ENCODE data around the gene SERPINB10. TPM values are rescaled to one million over a fixed set of nuclear protein-coding genes. Genes with fewer than 3 reads are reported as not detected.

SERPINB10 gene
- total and polyA plus RNA-seq, 9 of the 15 experiments (the other 6 are each of a cell fraction or from before 2014, with no cell fraction given), result not detected

- Histone ChIP-seq H3K27ac (ENCODE audit: extremely low read depth, low read depth, low read length) (no peak overlapping the region), H4K20me1 (replicated peaks; ENCODE audit: control insufficient read depth, insufficient read depth, low read length) (no peaks in the 10 kb centered on the region), H3K9me1 (ENCODE audit: control insufficient read depth, insufficient read depth, low read length) (no peaks in the 10 kb centered on the region), H3K4me2 (ENCODE audit: insufficient read depth, low read length) (no peak overlapping the region), H3K9ac (ENCODE audit: insufficient read depth in 1 of 2, low read depth in 2 of 2, low read length in 2 of 2) (no peak overlapping the region), H3K4me1 (replicated peaks in 1 of 2; ENCODE audit: control insufficient read depth in 2 of 2, insufficient read depth in 2 of 2, low read length in 2 of 2) (no peaks in the 10 kb centered on the region), H3K27me3 (ENCODE audit: control insufficient read depth in 2 of 2, insufficient read depth in 2 of 2, low read length in 2 of 2) (no peaks in the 10 kb centered on the region), H3K9me3 (replicated peaks; ENCODE audit: control insufficient read depth, insufficient read depth, low read depth, low read length) (no peaks in the 10 kb centered on the region), H3K79me2 (ENCODE audit: control insufficient read depth, insufficient read depth, low read length) (no peaks in the 10 kb centered on the region), H3K4me3 (no peak overlapping the region), H3K36me3 (ENCODE audit: control insufficient read depth, insufficient read depth, low read length) (no peaks in the 10 kb centered on the region), H2AFZ (ENCODE audit: low read depth, low read length) (no peak overlapping the region)
- in situ Hi-C loops (cut with MboI), result no loop called here
- ChIA-PET CTCF (ENCODE audit: low intra/inter-chr PET ratio) (no interaction called here), POLR2A (no interaction called here)
- ATAC-seq (no peak), DNase-seq (ENCODE audit: extremely low read depth in 1 of 4, low spot score in 3 of 4) (no peak), FAIRE-seq (no peak)
- intact Hi-C loops (cut with micrococcal nuclease), result no loop called here
- TF ChIP-seq CCNT2 (IDR thresholded peaks at IDR 0.05; ENCODE audit: borderline replicate concordance, extremely low read depth, insufficient read length, low read depth, low read length) (no peak), GABPA (tag; conservative IDR thresholded peaks at IDR 0.05; ENCODE audit: low read depth) (peak; percentile 78)
- BruUV-seq (replicated peaks), result no TSS peak
- 1% methylated on average over 9 of the region's 9 CpGs for WGBS (ENCODE audit: insufficient coverage, low coverage, missing lambda C conversion rate)
Measured at GRCh38 chr18:63869374-63869773, 38.4 kb upstream of the SERPINB10 start.

- Histone ChIP-seq H3K4me1 (replicated peaks in 1 of 2; ENCODE audit: control insufficient read depth in 2 of 2, insufficient read depth in 2 of 2, low read length in 2 of 2) (no peaks in the 10 kb centered on the region), H3K4me2 (ENCODE audit: insufficient read depth, low read length) (no peak overlapping the region), H3K79me2 (ENCODE audit: control insufficient read depth, insufficient read depth, low read length) (no peaks in the 10 kb centered on the region), H3K27ac (ENCODE audit: extremely low read depth, low read depth, low read length) (no peak overlapping the region), H3K9ac (ENCODE audit: insufficient read depth in 1 of 2, low read depth in 2 of 2, low read length in 2 of 2) (no peak overlapping the region), H2AFZ (ENCODE audit: low read depth, low read length) (no peak overlapping the region), H3K9me1 (ENCODE audit: control insufficient read depth, insufficient read depth, low read length) (no peaks in the 10 kb centered on the region), H3K27me3 (ENCODE audit: control insufficient read depth in 2 of 2, insufficient read depth in 2 of 2, low read length in 2 of 2) (no peaks in the 10 kb centered on the region), H3K36me3 (ENCODE audit: control insufficient read depth, insufficient read depth, low read length) (no peaks in the 10 kb centered on the region), H4K20me1 (replicated peaks; ENCODE audit: control insufficient read depth, insufficient read depth, low read length) (no peaks in the 10 kb centered on the region), H3K9me3 (replicated peaks; ENCODE audit: control insufficient read depth, insufficient read depth, low read depth, low read length) (no peaks in the 10 kb centered on the region), H3K4me3 (no peak overlapping the region)
- ChIA-PET POLR2A (no interaction called here), CTCF (ENCODE audit: low intra/inter-chr PET ratio) (no interaction called here)
- intact Hi-C loops (cut with micrococcal nuclease) (no loop called here), in situ Hi-C loops (cut with MboI) (no loop called here)
- WGBS (ENCODE audit: insufficient coverage, low coverage, missing lambda C conversion rate), result 0% methylated on average over 3 of the region's 3 CpGs
- BruUV-seq (replicated peaks), result no TSS peak
- TF ChIP-seq MLX (CRISPR knock-in tag; conservative IDR thresholded peaks at IDR 0.05), result no peak
- FAIRE-seq (no peak), DNase-seq (ENCODE audit: extremely low read depth in 1 of 4, low spot score in 3 of 4) (no peak), ATAC-seq (no peak)
Measured at GRCh38 chr18:63869851-63870250, 37.9 kb upstream of the SERPINB10 start.
